IMR-90 (cell line): ENCODE data around the gene NISCH. TPM values are rescaled to one million over a fixed set of nuclear protein-coding genes. Genes with fewer than 3 reads are reported as not detected.

Experiments used
- ATAC-seq: fragments of 200-7000 bp; cut with Tn5 transposase; 2 replicates; pipeline ENCODE4 v1.9.1; 2020; ENCODE audit warnings: low read depth, mild to moderate bottlenecking, moderate library complexity
- BruUV-seq: library from RNA; stranded (reverse); fragments of 400-500 nt; replicated peaks from 2 replicates; lab custom pipeline; 2021; lab: Mats Ljungman, UMichigan
- CTCF ChIA-PET: fragments of 300-600 bp; formaldehyde crosslinking; extraction: SDS; loops from one replicate; lab custom pipeline; 2021; ENCODE audit warnings: antibody characterized with exemption; lab: Yijun Ruan, JAX
- POLR2A ChIA-PET: fragments of 300-600 bp; sonication (Branson Sonifier 250); formaldehyde crosslinking; loops from one replicate; lab custom pipeline; 2022; ENCODE audit warnings: antibody characterized with exemption; ENCODE audit not compliant: unreplicated experiment; lab: Charles Lee
- DNase-seq: peaks from one replicate; pipeline ENCODE4 v3.0.0; 2013
- H2AFZ ChIP-seq: replicated peaks from 2 replicates; pipeline ENCODE3; 2013; ENCODE audit warnings: low read length, mild to moderate bottlenecking; ENCODE audit not compliant: poor library complexity
- H2AK5ac ChIP-seq: 2 replicates; pipeline ENCODE4 v1.6.1; 2013; ENCODE audit warnings: low read depth, low read length, inconsistent platforms
- H2AK9ac ChIP-seq: replicated peaks from 2 replicates; pipeline ENCODE3; 2013; ENCODE audit warnings: mild to moderate bottlenecking, low read depth, low read length, moderate library complexity; ENCODE audit not compliant: poor library complexity
- H2BK120ac ChIP-seq: 2 replicates; pipeline ENCODE4 v1.6.1; 2013; ENCODE audit warnings: low read depth, low read length, inconsistent platforms
- H2BK15ac ChIP-seq: 3 replicates; pipeline ENCODE4 v1.6.1; 2013; ENCODE audit warnings: low read depth, low read length, inconsistent platforms
- H2BK20ac ChIP-seq: 2 replicates; pipeline ENCODE4 v1.6.1; 2013; ENCODE audit warnings: low read depth, mild to moderate bottlenecking, inconsistent platforms, low read length, moderate library complexity
- H2BK5ac ChIP-seq: 2 replicates; pipeline ENCODE4 v1.6.1; 2013; ENCODE audit warnings: mild to moderate bottlenecking, low read depth, low read length, inconsistent platforms; ENCODE audit not compliant: poor library complexity, severe bottlenecking
- H3K14ac ChIP-seq: replicated peaks from 2 replicates; pipeline ENCODE4 v1.6.1; 2013; ENCODE audit warnings: low read depth, low read length, inconsistent platforms
- H3K18ac ChIP-seq: 2 replicates; pipeline ENCODE4 v1.6.1; 2013; ENCODE audit warnings: low read depth, low read length, control low read depth
- H3K23ac ChIP-seq: 2 replicates; pipeline ENCODE4 v1.6.1; 2013; ENCODE audit warnings: low read depth, low read length, inconsistent platforms
- H3K27ac ChIP-seq: 2 replicates; pipeline ENCODE4 v1.5.1; 2013; ENCODE audit warnings: mild to moderate bottlenecking, control low read depth, low read length; ENCODE audit not compliant: insufficient read depth
- H3K27me3 ChIP-seq: 2 replicates; pipeline ENCODE4 v1.6.1; 2013; ENCODE audit warnings: low read length; ENCODE audit not compliant: control insufficient read depth, insufficient read depth
- H3K36me3 ChIP-seq: 2 replicates; pipeline ENCODE4 v1.6.1; 2013; ENCODE audit warnings: low read length, mixed read lengths; ENCODE audit not compliant: control insufficient read depth, insufficient read depth
- H3K4ac ChIP-seq: 2 replicates; pipeline ENCODE4 v1.6.1; 2013; ENCODE audit warnings: low read depth, low read length, inconsistent platforms
- H3K4me1 ChIP-seq: 2 replicates; pipeline ENCODE4 v1.6.1; 2013; ENCODE audit warnings: low read length, mixed read lengths; ENCODE audit not compliant: control insufficient read depth, insufficient read depth
- H3K4me2 ChIP-seq: 2 replicates; pipeline ENCODE4 v1.6.1; 2013; ENCODE audit warnings: low read depth, mild to moderate bottlenecking, control low read depth, low read length, moderate library complexity
- H3K4me3 ChIP-seq: 2 replicates; pipeline ENCODE4 v1.5.1; 2013; ENCODE audit warnings: low read depth, mild to moderate bottlenecking, control low read depth, low read length, moderate library complexity; ENCODE audit not compliant: insufficient read depth
- H3K56ac ChIP-seq: 2 replicates; pipeline ENCODE4 v1.6.1; 2013; ENCODE audit warnings: low read length, inconsistent platforms; ENCODE audit not compliant: insufficient read depth; ENCODE audit errors: extremely low read depth
- H3K79me1 ChIP-seq, 2 experiments: 2 replicates each; pipeline ENCODE4 v1.6.1; 2013; ENCODE audit warnings: low read length in 2 of 2, inconsistent platforms in 1 of 2, low read depth in 1 of 2
- H3K9ac ChIP-seq: 2 replicates; pipeline ENCODE4 v1.6.1; 2013; ENCODE audit warnings: low read depth, low read length, control low read depth
- H3K9me1 ChIP-seq: 2 replicates; pipeline ENCODE4 v1.6.1; 2013; ENCODE audit warnings: low read length, inconsistent platforms; ENCODE audit not compliant: insufficient read depth
- H3K9me3 ChIP-seq: 2 replicates; pipeline ENCODE4 v1.6.1; 2013; ENCODE audit warnings: low read length; ENCODE audit not compliant: control insufficient read depth, insufficient read depth
- H4K20me1 ChIP-seq: 2 replicates; pipeline ENCODE4 v1.6.1; 2013; ENCODE audit warnings: low read length, inconsistent platforms; ENCODE audit not compliant: insufficient read depth
- H4K5ac ChIP-seq: 2 replicates; pipeline ENCODE4 v1.6.1; 2013; ENCODE audit warnings: mild to moderate bottlenecking, low read depth, low read length, control low read depth
- H4K8ac ChIP-seq, 2 experiments: 2 replicates each; pipeline ENCODE4 v1.6.1; 2013; ENCODE audit warnings: low read depth in 2 of 2, low read length in 2 of 2, control low read depth in 1 of 2, inconsistent platforms in 1 of 2
- H4K91ac ChIP-seq: 2 replicates; pipeline ENCODE4 v1.6.1; 2013; ENCODE audit warnings: low read depth, low read length, inconsistent platforms; ENCODE audit not compliant: insufficient read depth
- NFE2L2 ChIP-seq: fragments of 150-350 bp; IDR thresholded peaks from 2 replicates; pipeline ENCODE4 v1.6.1; 2016; ENCODE audit warnings: low read depth, mild to moderate bottlenecking, low read length
- POLR2A ChIP-seq: IDR thresholded peaks from 2 replicates; pipeline ENCODE4 v1.6.1; 2012; ENCODE audit warnings: mild to moderate bottlenecking, low read depth, low read length
- WGBS, 2 experiments: methylation state at CpG; one replicate each; pipeline versions ENCODE4 v1.1.5 to v1.1.7; 2013; ENCODE audit warnings: missing lambda C conversion rate in 2 of 2; ENCODE audit not compliant: insufficient read length in 1 of 2; ENCODE audit errors: extremely low coverage in 2 of 2; 5-methylcytosine and 5-hydroxymethylcytosine counted together
- dilution Hi-C: fragments of 300-500 bp; cut with HindIII; formaldehyde crosslinking; loops from one replicate; pipeline ENCODE4 v1.14.3; 2018; ENCODE audit warnings: low sequenced_read_pairs; ENCODE audit not compliant: unreplicated experiment
- in situ Hi-C: fragments of 300-500 bp; cut with MboI; formaldehyde crosslinking; loops from 3 replicates; pipeline ENCODE4 v1.14.3; 2019; ENCODE audit warnings: low sequenced_read_pairs, inconsistent platforms, mixed read lengths
- intact Hi-C: fragments of 100-400 bp; cut with micrococcal nuclease; formaldehyde crosslinking; loops from 2 replicates; pipeline ENCODE4 v1.10.0; 2022
- polyA plus RNA-seq, 3 experiments: library from polyadenylated mRNA; depleted of rRNA; stranded (reverse); fragments of >200 nt; gene quantifications; 2 replicates each; pipeline ENCODE4 v1.2.3, GENCODE V29; 2012; ENCODE audit warnings: low replicate concordance in 1 of 3
- total RNA-seq: library from RNA; depleted of rRNA; stranded (reverse); fragments of >200 nt; gene quantifications from 2 replicates; pipeline ENCODE4 v1.2.3, GENCODE V29; 2012

NISCH gene
- total and polyA plus RNA-seq, 2 of the 4 experiments (the other 2 are of a cell fraction): 36.9 to 86.0 TPM

- no TSS peak for BruUV-seq
- no peaks in the 10 kb centered on the region for H3K9me3 ChIP-seq
- 90% methylated on average over 7 of the region's 7 CpGs; no CpG with 5 or more reads in 1 of the 2 experiments for WGBS, 2 experiments
- intact Hi-C loops: loop anchor here (2.0 kb wide), 1 partner anchor 65 kb away; no protein-coding TSS in a partner anchor
- H3K14ac ChIP-seq: peak overlapping the region; percentile 90
- no peak for ATAC-seq
- H2BK20ac ChIP-seq: no peak overlapping the region
- H2BK120ac ChIP-seq: no peak overlapping the region
- dilution Hi-C loops: no loop called here
- H3K79me1 ChIP-seq: peaks cover 25 to 74% of the 10 kb centered on the region in 2 experiments
- no peak for DNase-seq
- H4K5ac ChIP-seq: peak overlapping the region; percentile 25; the same call in 1 of the 2 replicates
- H2AK5ac ChIP-seq: peak overlapping the region; percentile 86; the same call in 1 of the 2 replicates
- TF ChIP-seq NFE2L2 (no peak), POLR2A (0 out of 2 replicates have a peak, but pooled peaks have one; percentile 20)
- POLR2A ChIA-PET: interaction anchor here (0.6 kb wide), 1 partner anchor 90 kb away, joined by 3 read pairs; no protein-coding TSS in a partner anchor
- in situ Hi-C loops: no loop called here
- peaks cover 15% of the 10 kb centered on the region for H3K4me1 ChIP-seq
- peaks cover 26% of the 10 kb centered on the region for H4K20me1 ChIP-seq
- H3K4me3 ChIP-seq: peak overlapping the region; percentile 81
- H3K4ac ChIP-seq: peak overlapping the region; percentile 37; the same call in 1 of the 2 replicates
- H3K36me3 ChIP-seq: peaks cover 8% of the 10 kb centered on the region
- no peak overlapping the region for H4K8ac ChIP-seq
- no peak overlapping the region for H4K91ac ChIP-seq
- peak overlapping the region; percentile 98 for H3K4me2 ChIP-seq
- no peak overlapping the region for H2AFZ ChIP-seq
- peak overlapping the region; percentile 4; the same call in 1 of the 2 replicates for H3K27ac ChIP-seq
- H3K9me1 ChIP-seq: peaks cover 22% of the 10 kb centered on the region
- CTCF ChIA-PET: no interaction called here
- peak overlapping the region; percentile 70 for H2BK5ac ChIP-seq
- H3K18ac ChIP-seq: no peak overlapping the region
- H2BK15ac ChIP-seq: no peak overlapping the region
- H3K23ac ChIP-seq: peak overlapping the region; percentile 91
- H2AK9ac ChIP-seq: peak overlapping the region; percentile 32
- no peaks in the 10 kb centered on the region for H3K27me3 ChIP-seq
- H3K9ac ChIP-seq: peak overlapping the region; percentile 89
- H3K56ac ChIP-seq: no peak overlapping the region
Observed at GRCh38 chr3:52537726-52538421, 82.5 kb downstream of the NISCH start.
